Mesenchymal stem cell (in vitro differentiated cells and primary cell): ENCODE data around the gene SEC61G.

Source experiments
- DNase-seq: peaks from one replicate; pipeline ENCODE4 v3.0.0-alpha.2; 2013
- H2AFZ ChIP-seq: one replicate; pipeline ENCODE4 v1.6.1; 2013; ENCODE audit warnings: low read depth, mild to moderate bottlenecking, control low read depth, inconsistent platforms, low read length, moderate library complexity
- H2AK5ac ChIP-seq: 2 replicates; pipeline ENCODE4 v1.6.1; 2013; ENCODE audit warnings: low read length, moderate library complexity, mild to moderate bottlenecking, inconsistent platforms; ENCODE audit not compliant: severe bottlenecking
- H2BK120ac ChIP-seq: one replicate; pipeline ENCODE4 v1.6.1; 2013; ENCODE audit warnings: low read depth, mild to moderate bottlenecking, inconsistent platforms, low read length, moderate library complexity
- H2BK12ac ChIP-seq, 2 experiments: one replicate each; pipeline ENCODE4 v1.6.1; 2013; ENCODE audit warnings: inconsistent platforms in 2 of 2, low read length in 2 of 2, mild to moderate bottlenecking in 2 of 2, moderate library complexity in 2 of 2, control low read depth in 1 of 2
- H2BK15ac ChIP-seq: one replicate; pipeline ENCODE4 v1.6.1; 2013; ENCODE audit warnings: mild to moderate bottlenecking, low read depth, inconsistent platforms; ENCODE audit not compliant: poor library complexity, severe bottlenecking
- H2BK5ac ChIP-seq: 2 replicates; pipeline ENCODE4 v1.6.1; 2013; ENCODE audit warnings: low read depth, mild to moderate bottlenecking, low read length, control low read depth, inconsistent platforms; ENCODE audit not compliant: poor library complexity, severe bottlenecking
- H3K14ac ChIP-seq, 2 experiments: one replicate each; pipeline ENCODE4 v1.6.1; 2013; ENCODE audit warnings: inconsistent platforms in 2 of 2, low read length in 2 of 2, control low read depth in 1 of 2, mild to moderate bottlenecking in 1 of 2, moderate library complexity in 1 of 2
- H3K18ac ChIP-seq, 2 experiments: one replicate each; pipeline ENCODE4 v1.6.1; 2013; ENCODE audit warnings: inconsistent platforms in 2 of 2, low read length in 2 of 2, control low read depth in 1 of 2, low read depth in 1 of 2, mild to moderate bottlenecking in 1 of 2
- H3K23ac ChIP-seq, 2 experiments: one replicate each; pipeline ENCODE4 v1.6.1; 2013; ENCODE audit warnings: inconsistent platforms in 2 of 2, low read length in 2 of 2, mild to moderate bottlenecking in 2 of 2, moderate library complexity in 2 of 2, control low read depth in 1 of 2
- H3K27ac ChIP-seq: 2 replicates; pipeline ENCODE4 v1.5.1; 2013; ENCODE audit warnings: mild to moderate bottlenecking, moderate library complexity, low read length, control low read depth, inconsistent platforms; ENCODE audit not compliant: poor library complexity, severe bottlenecking
- H3K27me3 ChIP-seq, 2 experiments: 2 replicates each; pipeline versions ENCODE4 v1.6.1 to v1.7.0; 2013; ENCODE audit warnings: low read length in 2 of 2, mild to moderate bottlenecking in 2 of 2, moderate library complexity in 2 of 2, control low read depth in 1 of 2, inconsistent platforms in 1 of 2; ENCODE audit not compliant: control insufficient read depth in 1 of 2, insufficient read depth in 1 of 2
- H3K36me3 ChIP-seq, 2 experiments: 2 replicates each; pipeline versions ENCODE4 v1.6.1 to v1.7.0; 2013; ENCODE audit warnings: low read length in 2 of 2, control low read depth in 1 of 2, inconsistent platforms in 1 of 2, low read depth in 1 of 2, mild to moderate bottlenecking in 1 of 2; ENCODE audit not compliant: insufficient read depth in 2 of 2, control insufficient read depth in 1 of 2
- H3K4ac ChIP-seq, 2 experiments: one replicate each; pipeline ENCODE4 v1.6.1; 2013; ENCODE audit warnings: inconsistent platforms in 2 of 2, low read length in 2 of 2, mild to moderate bottlenecking in 2 of 2, moderate library complexity in 2 of 2, control low read depth in 1 of 2, low read depth in 1 of 2
- H3K4me1 ChIP-seq: 2 replicates; pipeline ENCODE4 v1.6.1; 2013; ENCODE audit warnings: low read depth, low read length, control low read depth; ENCODE audit not compliant: control insufficient read depth, insufficient read depth
- H3K4me2 ChIP-seq: 2 replicates; pipeline ENCODE4 v1.6.1; 2013; ENCODE audit warnings: low read length, mild to moderate bottlenecking, inconsistent platforms; ENCODE audit not compliant: poor library complexity, severe bottlenecking
- H3K4me3 ChIP-seq, 2 experiments: 2 replicates each; pipeline versions ENCODE4 v1.5.1 to v1.7.0; 2013; ENCODE audit warnings: low read length in 2 of 2, mild to moderate bottlenecking in 2 of 2, control low read depth in 1 of 2, low read depth in 1 of 2; ENCODE audit not compliant: insufficient read depth in 1 of 2
- H3K79me1 ChIP-seq: replicated peaks from 2 replicates; pipeline ENCODE4 v1.6.1; 2013; ENCODE audit warnings: mild to moderate bottlenecking, control low read depth, low read length, inconsistent platforms; ENCODE audit not compliant: poor library complexity, severe bottlenecking
- H3K9ac ChIP-seq: 2 replicates; pipeline ENCODE4 v1.7.0; 2013; ENCODE audit warnings: mild to moderate bottlenecking, low read length, moderate library complexity
- H3K9me3 ChIP-seq: 2 replicates; pipeline ENCODE4 v1.7.0; 2013; ENCODE audit warnings: mild to moderate bottlenecking, low read length; ENCODE audit not compliant: control insufficient read depth
- H4K8ac ChIP-seq: one replicate; pipeline ENCODE4 v1.6.1; 2013; ENCODE audit warnings: inconsistent platforms, mild to moderate bottlenecking, low read length, moderate library complexity
- H4K91ac ChIP-seq: one replicate; pipeline ENCODE4 v1.6.1; 2013; ENCODE audit warnings: mild to moderate bottlenecking, low read length, inconsistent platforms
- WGBS: methylation state at CpG from one replicate; pipeline ENCODE4 v1.1.7; 2013; ENCODE audit warnings: mixed read lengths; 5-methylcytosine and 5-hydroxymethylcytosine counted together

Gene SEC61G

GRCh38 chr7:54782314-54782713 is 23.3 kb upstream of the SEC61G start:
- no peak overlapping the region for H3K14ac ChIP-seq
- DNase-seq = no peak
- H3K23ac ChIP-seq = no peak overlapping the region
- H4K8ac ChIP-seq = no peak overlapping the region
- H3K4me3 ChIP-seq = no peak overlapping the region
- no peak overlapping the region for H3K27ac ChIP-seq
- no peaks in the 10 kb centered on the region for H3K9me3 ChIP-seq
- no peak overlapping the region for H2BK5ac ChIP-seq
- no peaks in the 10 kb centered on the region for H3K27me3 ChIP-seq
- no peak overlapping the region for H2BK12ac ChIP-seq
- no peak overlapping the region for H2AK5ac ChIP-seq
- H3K4me2 ChIP-seq = no peak overlapping the region
- H3K4me1 ChIP-seq = no peaks in the 10 kb centered on the region
- no peak overlapping the region for H4K91ac ChIP-seq
- no peak overlapping the region for H2BK120ac ChIP-seq
- no peak overlapping the region for H3K18ac ChIP-seq
- H3K36me3 ChIP-seq = no peaks in the 10 kb centered on the region
- no peak overlapping the region for H3K4ac ChIP-seq
- 95% methylated on average over 10 of the region's 10 CpGs for WGBS
- no peak overlapping the region for H2BK15ac ChIP-seq
- no peak overlapping the region for H2AFZ ChIP-seq
- no peaks in the 10 kb centered on the region for H3K79me1 ChIP-seq
- H3K9ac ChIP-seq = no peak overlapping the region

- Histone ChIP-seq H3K79me1 (no peaks in the 10 kb centered on the region), H3K9me3 (no peaks in the 10 kb centered on the region), H3K9ac (no peak overlapping the region), H2BK15ac (no peak overlapping the region), H2AFZ (no peak overlapping the region), H3K23ac (no peak overlapping the region), H2BK12ac (no peak overlapping the region), H3K4me2 (no peak overlapping the region), H3K18ac (no peak overlapping the region), H4K91ac (no peak overlapping the region), H3K27ac (no peak overlapping the region), H3K4me1 (no peaks in the 10 kb centered on the region), H3K36me3 (no peaks in the 10 kb centered on the region), H3K27me3 (no peaks in the 10 kb centered on the region), H3K14ac (no peak overlapping the region), H3K4ac (no peak overlapping the region), H3K4me3 (no peak overlapping the region), H2AK5ac (no peak overlapping the region), H2BK120ac (no peak overlapping the region), H2BK5ac (no peak overlapping the region), H4K8ac (no peak overlapping the region)
- 57% methylated on average over 6 of the region's 8 CpGs for WGBS
- no peak for DNase-seq
Observed at GRCh38 chr7:54781134-54781920, 22.3 kb upstream of the SEC61G start.

- H3K9me3 ChIP-seq = no peaks in the 10 kb centered on the region
- H3K23ac ChIP-seq = no peak overlapping the region
- H2BK12ac ChIP-seq = no peak overlapping the region
- no peak overlapping the region for H2AFZ ChIP-seq
- no peak overlapping the region for H4K8ac ChIP-seq
- 94% methylated on average over 2 of the region's 5 CpGs for WGBS
- no peaks in the 10 kb centered on the region for H3K79me1 ChIP-seq
- H4K91ac ChIP-seq = no peak overlapping the region
- no peak overlapping the region for H3K4me3 ChIP-seq
- no peak overlapping the region for H3K18ac ChIP-seq
- no peak overlapping the region for H2AK5ac ChIP-seq
- no peak overlapping the region for H3K4me2 ChIP-seq
- no peak for DNase-seq
- H3K27me3 ChIP-seq = no peaks in the 10 kb centered on the region
- no peak overlapping the region for H2BK5ac ChIP-seq
- no peak overlapping the region for H3K14ac ChIP-seq
- H3K4ac ChIP-seq = no peak overlapping the region
- no peak overlapping the region for H2BK120ac ChIP-seq
- no peaks in the 10 kb centered on the region for H3K36me3 ChIP-seq
- no peak overlapping the region for H2BK15ac ChIP-seq
- H3K27ac ChIP-seq = no peak overlapping the region
- H3K4me1 ChIP-seq = no peaks in the 10 kb centered on the region
- no peak overlapping the region for H3K9ac ChIP-seq
Observed at GRCh38 chr7:54780490-54780889, 21.5 kb upstream of the SEC61G start.

- Histone ChIP-seq H3K23ac (no peak overlapping the region), H2AK5ac (no peak overlapping the region), H2BK5ac (no peak overlapping the region), H2BK120ac (no peak overlapping the region), H3K4me2 (no peak overlapping the region), H3K14ac (no peak overlapping the region), H4K8ac (no peak overlapping the region), H2BK12ac (no peak overlapping the region), H2BK15ac (no peak overlapping the region), H3K27ac (no peak overlapping the region), H3K18ac (no peak overlapping the region), H3K9ac (no peak overlapping the region), H3K79me1 (no peaks in the 10 kb centered on the region), H2AFZ (no peak overlapping the region), H3K36me3 (no peaks in the 10 kb centered on the region), H3K4me3 (no peak overlapping the region), H3K4ac (no peak overlapping the region), H3K4me1 (peaks cover 1% of the 10 kb centered on the region), H4K91ac (no peak overlapping the region), H3K9me3 (no peaks in the 10 kb centered on the region), H3K27me3 (no peaks in the 10 kb centered on the region)
- DNase-seq = no peak
- WGBS = 94% methylated on average over 4 of the region's 7 CpGs
Observed at GRCh38 chr7:54778696-54779540, 19.9 kb upstream of the SEC61G start.
